Type B pancreatic cell (in vitro differentiated cells): ENCODE data around the gene TLK1. TPM values are rescaled to one million over a fixed set of nuclear protein-coding genes. Genes with fewer than 3 reads are reported as not detected.

Experiments used
- DNase-seq: peaks from one replicate; pipeline ENCODE4 v3.0.0; 2021; ENCODE audit warnings: mixed read lengths; ENCODE audit not compliant: unreplicated experiment; ENCODE audit errors: extremely low spot score
- H3K27ac Mint-ChIP-seq: 2 replicates; pipeline ENCODE4 v1.8.0; 2021; ENCODE audit warnings: mild to moderate bottlenecking, mixed read lengths
- H3K27me3 Mint-ChIP-seq: 2 replicates; pipeline ENCODE4 v1.8.0; 2021; ENCODE audit warnings: mixed read lengths
- H3K36me3 Mint-ChIP-seq: 2 replicates; pipeline ENCODE4 v1.8.0; 2021; ENCODE audit warnings: mixed read lengths
- H3K4me1 Mint-ChIP-seq: one replicate; pipeline ENCODE4 v1.8.0; 2021; ENCODE audit warnings: mixed read lengths; ENCODE audit not compliant: unreplicated experiment
- H3K4me3 Mint-ChIP-seq: 2 replicates; pipeline ENCODE4 v1.8.0; 2021; ENCODE audit warnings: mild to moderate bottlenecking, mixed read lengths
- H3K9me3 Mint-ChIP-seq: 2 replicates; pipeline ENCODE4 v1.8.0; 2021; ENCODE audit warnings: mixed read lengths
- CTCF ChIP-seq: fragments of 200-600 bp; sonication (generic); conservative IDR thresholded peaks from 2 replicates; pipeline ENCODE4 v1.5.0; 2021; ENCODE audit warnings: antibody characterized with exemption, mild to moderate bottlenecking
- total RNA-seq: library from RNA; stranded (reverse); gene quantifications from 2 replicates; pipeline ENCODE4 v1.2.1, GENCODE V29; 2021; ENCODE audit warnings: low replicate concordance

The TLK1 gene
- total RNA-seq, 1 donor from 2014 or later: 54.2 TPM

GRCh38 chr2:171146633-171147032 lies 14.1 kb downstream of the TLK1 start:
- no peak for TF ChIP-seq CTCF
- Mint-ChIP-seq H3K4me3 (peak overlapping the region; percentile 6), H3K9me3 (no peaks in the 10 kb centered on the region), H3K27ac (peak overlapping the region; percentile 74), H3K4me1 (peaks cover 28% of the 10 kb centered on the region), H3K27me3 (no peaks in the 10 kb centered on the region), H3K36me3 (peaks cover 10% of the 10 kb centered on the region)
- no peak for DNase-seq

- TF ChIP-seq CTCF: no peak
- peaks cover 33% of the 10 kb centered on the region for H3K4me1 Mint-ChIP-seq
- DNase-seq: no peak
- peaks cover 10% of the 10 kb centered on the region for H3K36me3 Mint-ChIP-seq
- no peaks in the 10 kb centered on the region for H3K27me3 Mint-ChIP-seq
- H3K4me3 Mint-ChIP-seq: no peak overlapping the region
- H3K27ac Mint-ChIP-seq: no peak overlapping the region
- H3K9me3 Mint-ChIP-seq: no peaks in the 10 kb centered on the region
These were observed 14.6 kb downstream of the TLK1 start for GRCh38 chr2:171146071-171146470.

GRCh38 chr2:171143670-171144062 lies 17.0 kb downstream of the TLK1 start:
- H3K4me1 Mint-ChIP-seq: peaks cover 27% of the 10 kb centered on the region
- TF ChIP-seq CTCF: no peak
- peaks cover 4% of the 10 kb centered on the region for H3K9me3 Mint-ChIP-seq
- no peaks in the 10 kb centered on the region for H3K27me3 Mint-ChIP-seq
- H3K4me3 Mint-ChIP-seq: no peak overlapping the region
- peaks cover 7% of the 10 kb centered on the region for H3K36me3 Mint-ChIP-seq
- no peak for DNase-seq
- H3K27ac Mint-ChIP-seq: no peak overlapping the region

- Mint-ChIP-seq H3K27ac (no peak overlapping the region), H3K9me3 (peaks cover 4% of the 10 kb centered on the region)
These were observed 18.3 kb downstream of the TLK1 start for GRCh38 chr2:171142398-171142797.

GRCh38 chr2:171141320-171141719 lies 19.4 kb downstream of the TLK1 start:
- no peaks in the 10 kb centered on the region for H3K27me3 Mint-ChIP-seq
- no peaks in the 10 kb centered on the region for H3K36me3 Mint-ChIP-seq
- H3K27ac Mint-ChIP-seq: no peak overlapping the region
- peak overlapping the region; percentile 16 for H3K4me3 Mint-ChIP-seq
- TF ChIP-seq CTCF: peak; percentile 56
- DNase-seq: no peak
- peaks cover 4% of the 10 kb centered on the region for H3K9me3 Mint-ChIP-seq
- H3K4me1 Mint-ChIP-seq: peaks cover 10% of the 10 kb centered on the region

More at GRCh38 chr2:171142398-171142797, 18.3 kb downstream of the TLK1 start:
- Mint-ChIP-seq H3K4me3 (no peak overlapping the region), H3K4me1 (peaks cover 20% of the 10 kb centered on the region), H3K27me3 (no peaks in the 10 kb centered on the region), H3K36me3 (peaks cover 4% of the 10 kb centered on the region)
- no peak for TF ChIP-seq CTCF
- no peak for DNase-seq

- no peaks in the 10 kb centered on the region for H3K36me3 Mint-ChIP-seq
- H3K27me3 Mint-ChIP-seq: no peaks in the 10 kb centered on the region
- no peak for TF ChIP-seq CTCF
- H3K27ac Mint-ChIP-seq: no peak overlapping the region
- peaks cover 12% of the 10 kb centered on the region for H3K4me1 Mint-ChIP-seq
- DNase-seq: no peak
- peaks cover 4% of the 10 kb centered on the region for H3K9me3 Mint-ChIP-seq
- H3K4me3 Mint-ChIP-seq: no peak overlapping the region
These were observed 20.8 kb downstream of the TLK1 start for GRCh38 chr2:171139860-171140259.
